NOMO-1 treated with DMSO at 0.1 percent for 48 hours (cell line): ENCODE results near the gene HOXB3.
A peak's percentile ranks its signal among the peaks of the same experiment; 100 is the strongest.
"Not testable (repeated sequence)": the region's sequence is repeated elsewhere in the genome, so short reads cannot be mapped to it uniquely, and the experiment has no call there.

Experiments used
- DNase-seq: peaks from one replicate; lab custom pipeline; 2025; ENCODE audit not compliant: unreplicated experiment; lab: John Stamatoyannopoulos, UW

Gene HOXB3

GRCh38 chr17:48547808-48548522 lies 42.1 kb downstream of the HOXB3 start:
- no peak for DNase-seq

GRCh38 chr17:48546924-48547807 lies 42.9 kb downstream of the HOXB3 start:
- no peak for DNase-seq

GRCh38 chr17:48546137-48546923 lies 43.7 kb downstream of the HOXB3 start:
- DNase-seq: no peak

GRCh38 chr17:48545539-48545938 lies 44.5 kb downstream of the HOXB3 start:
- no peak for DNase-seq

GRCh38 chr17:48545022-48545375 lies 45.0 kb downstream of the HOXB3 start, which contains the start of gene HOXB2:
TSS of gene HOXB2 (minus strand) at chr17:48545109. CDS start at chr17:48544911, 198 bp downstream.
- no peak for DNase-seq

GRCh38 chr17:48544349-48545021 lies 45.6 kb downstream of the HOXB3 start:
- no peak for DNase-seq

- DNase-seq: no peak
Measured at GRCh38 chr17:48543854-48544348, 46.1 kb downstream of the HOXB3 start.

GRCh38 chr17:48543107-48543853 lies 46.8 kb downstream of the HOXB3 start:
- peak; percentile 8 for DNase-seq

GRCh38 chr17:48542698-48543106 lies 47.3 kb downstream of the HOXB3 start:
- DNase-seq: no peak

- DNase-seq: no peak
Measured at GRCh38 chr17:48542114-48542656, 47.9 kb downstream of the HOXB3 start.

- DNase-seq: no peak
Measured at GRCh38 chr17:48541577-48542113, 48.4 kb downstream of the HOXB3 start.

GRCh38 chr17:48541036-48541576 lies 48.9 kb downstream of the HOXB3 start:
- no peak for DNase-seq

GRCh38 chr17:48540213-48540612 lies 49.8 kb downstream of the HOXB3 start:
- no peak for DNase-seq

- DNase-seq: no peak
Measured at GRCh38 chr17:48539177-48539576, 50.9 kb downstream of the HOXB3 start.

GRCh38 chr17:48537316-48537715 lies 52.7 kb downstream of the HOXB3 start:
- DNase-seq: no peak

GRCh38 chr17:48535793-48536559 lies 54.1 kb downstream of the HOXB3 start:
- DNase-seq: not testable (repeated sequence)

GRCh38 chr17:48532261-48532660 lies 57.8 kb downstream of the HOXB3 start:
- no peak for DNase-seq

GRCh38 chr17:48530887-48531272 lies 59.2 kb downstream of the HOXB3 start, which contains the start of gene HOXB1:
TSS of gene HOXB1 (minus strand) at chr17:48531011. CDS start at chr17:48530904, 107 bp downstream.
- no peak for DNase-seq
